GM19193 (cell line): ENCODE results near the gene PRICKLE2.

Experiments
- POLR2A ChIP-seq: IDR thresholded peaks from 4 replicates; pipeline ENCODE4 v1.6.1; 2011; ENCODE audit not compliant: insufficient read depth, insufficient read length; ENCODE audit errors: extremely low read depth

PRICKLE2 gene

DNA sequence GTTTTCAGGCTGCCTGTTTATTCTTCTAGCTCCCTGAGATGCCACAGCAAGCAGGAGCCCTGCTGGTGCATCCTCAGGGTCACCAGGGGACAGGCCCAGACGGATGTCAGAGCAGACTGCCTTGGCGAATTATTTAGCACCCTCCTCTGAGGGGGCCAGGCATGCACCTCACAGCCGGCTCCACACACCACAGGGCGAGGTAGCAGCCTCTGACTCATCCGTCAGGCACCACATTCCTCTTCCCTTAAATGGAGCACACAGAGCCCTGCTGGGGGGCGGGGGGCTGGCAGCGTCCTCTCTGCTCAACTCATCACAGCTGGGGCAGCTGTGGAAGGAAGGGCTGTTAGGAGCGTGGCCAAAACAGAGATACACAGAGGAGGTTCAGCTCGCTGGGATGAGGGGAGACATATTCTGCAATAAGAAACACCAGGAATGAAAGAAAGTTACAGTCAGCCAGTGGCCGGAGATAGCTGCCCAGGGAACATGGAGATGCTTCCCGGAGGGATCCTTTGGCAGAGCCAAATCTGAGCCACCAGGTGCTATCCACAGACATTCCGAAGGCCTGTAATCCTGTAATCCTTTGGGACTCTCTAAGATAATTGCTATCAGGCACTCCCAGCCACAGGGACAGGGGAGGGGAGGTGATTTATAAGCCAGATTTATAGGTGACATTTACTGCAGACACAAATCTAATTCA, 13.9 kb upstream of the PRICKLE2 start:
- TF ChIP-seq POLR2A, result no peak

DNA sequence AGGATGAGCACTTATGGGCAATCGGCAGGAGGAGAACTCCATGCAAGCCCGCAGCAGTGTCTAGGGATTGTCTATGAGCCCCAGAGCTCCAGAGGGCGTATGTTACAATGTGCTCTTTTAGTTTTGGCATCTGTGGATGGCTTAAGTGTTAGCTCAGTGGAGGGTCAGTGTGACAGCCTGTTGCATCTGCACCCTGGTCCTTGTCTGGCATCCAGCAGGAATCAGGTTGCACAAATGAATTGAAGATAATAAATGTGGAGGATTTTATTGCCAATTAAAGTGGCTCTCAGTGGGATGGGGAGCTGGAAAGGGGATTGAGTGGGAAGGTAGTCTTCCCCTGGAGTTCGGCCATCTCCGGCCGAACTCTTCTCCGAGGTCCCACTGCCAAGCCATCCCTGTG, 11.8 kb upstream of the PRICKLE2 start:
- no peak for TF ChIP-seq POLR2A

- TF ChIP-seq POLR2A, result no peak
Measured at GRCh38 chr3:64235605-64236004, 10.3 kb upstream of the PRICKLE2 start.

- no peak for TF ChIP-seq POLR2A
Measured at GRCh38 chr3:64234571-64234970, 9.3 kb upstream of the PRICKLE2 start.

DNA sequence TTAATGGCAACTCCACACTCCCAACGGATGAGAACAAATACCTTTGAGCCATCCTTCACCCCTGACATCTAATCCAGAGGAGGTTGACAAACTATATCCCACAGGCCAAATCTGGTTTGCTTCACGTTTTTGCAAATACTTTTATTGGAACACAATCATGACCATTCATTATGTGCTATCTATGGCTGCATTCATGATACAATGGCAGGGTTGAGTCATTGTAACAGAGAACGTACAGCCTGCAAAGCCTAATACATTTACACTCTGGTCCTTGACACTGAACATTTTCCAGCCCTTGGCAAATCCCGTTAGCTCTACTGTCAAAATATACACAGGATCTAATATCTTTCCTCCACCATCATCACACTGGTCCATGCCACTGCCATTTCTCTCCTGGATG, 7.6 kb upstream of the PRICKLE2 start:
- TF ChIP-seq POLR2A, result no peak

DNA sequence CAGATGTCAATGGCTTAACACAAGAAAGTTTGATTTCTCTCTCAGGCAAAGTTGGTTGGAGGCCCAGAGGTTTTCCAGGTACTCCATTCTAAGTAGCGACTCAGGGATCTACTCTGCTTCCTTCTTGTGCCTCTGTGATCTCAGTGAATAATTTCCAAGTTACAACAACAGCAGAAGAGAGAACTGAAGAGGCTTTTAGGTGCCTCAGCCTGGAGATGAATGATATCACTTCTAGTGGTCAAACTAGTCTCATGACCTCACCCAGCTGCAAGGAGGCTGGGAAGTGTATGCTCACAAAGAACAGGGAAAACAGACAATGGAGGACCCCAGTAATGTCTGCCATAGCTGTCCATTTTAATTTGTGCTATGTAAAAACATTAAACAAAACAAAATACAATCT, 4.6 kb upstream of the PRICKLE2 start:
- TF ChIP-seq POLR2A, result no peak

- TF ChIP-seq POLR2A, result no peak
Measured at GRCh38 chr3:64228110-64228509, 2.8 kb upstream of the PRICKLE2 start.

GRCh38 chr3:64226730-64227129, 1.5 kb upstream of the PRICKLE2 start:
- TF ChIP-seq POLR2A, result no peak

- no peak for TF ChIP-seq POLR2A
Measured at GRCh38 chr3:64225695-64226499, 631 bp upstream of the PRICKLE2 start.

GRCh38 chr3:64223791-64224745, 1.2 kb downstream of the PRICKLE2 start:
- no peak for TF ChIP-seq POLR2A

GRCh38 chr3:64222501-64223111, 2.7 kb downstream of the PRICKLE2 start:
- no peak for TF ChIP-seq POLR2A

- no peak for TF ChIP-seq POLR2A
Measured at GRCh38 chr3:64221571-64222257, 3.6 kb downstream of the PRICKLE2 start.

GRCh38 chr3:64220161-64220914, 4.9 kb downstream of the PRICKLE2 start:
- no peak for TF ChIP-seq POLR2A
